Hepatocyte (in vitro differentiated cells): ENCODE data around the gene BRWD1. TPM values are rescaled to one million over a fixed set of nuclear protein-coding genes. Genes with fewer than 3 reads are reported as not detected.

Source experiments
- DNase-seq: peaks from one replicate; pipeline ENCODE4 v3.0.0-alpha.2; 2016; ENCODE audit warnings: low spot score
- H2AFZ ChIP-seq: fragments of 200-600 bp; sonication (generic); 2 replicates; pipeline ENCODE4 v1.6.0; 2016; ENCODE audit warnings: antibody characterized with exemption, mild to moderate bottlenecking
- H3K27ac ChIP-seq: fragments of 200-600 bp; sonication (generic); 2 replicates; pipeline ENCODE4 v1.5.1; 2016; ENCODE audit warnings: mild to moderate bottlenecking
- H3K27me3 ChIP-seq: fragments of 200-600 bp; sonication (generic); 2 replicates; pipeline ENCODE4 v1.6.1; 2016
- H3K36me3 ChIP-seq: fragments of 200-600 bp; sonication (generic); replicated peaks from 2 replicates; pipeline ENCODE4 v1.5.1; 2016; ENCODE audit warnings: low read depth; ENCODE audit not compliant: insufficient read depth
- H3K4me1 ChIP-seq: fragments of 200-600 bp; sonication (generic); 2 replicates; pipeline ENCODE4 v1.5.1; 2016; ENCODE audit warnings: mild to moderate bottlenecking, moderate library complexity; ENCODE audit not compliant: insufficient read depth
- H3K4me2 ChIP-seq: fragments of 200-600 bp; sonication (generic); 2 replicates; pipeline ENCODE4 v1.6.0; 2016
- H3K4me3 ChIP-seq: fragments of 200-600 bp; sonication (generic); 2 replicates; pipeline ENCODE4 v1.5.1; 2016; ENCODE audit warnings: mild to moderate bottlenecking
- H3K79me2 ChIP-seq: fragments of 200-600 bp; sonication (generic); 2 replicates; pipeline ENCODE4 v1.6.0; 2017; ENCODE audit warnings: mild to moderate bottlenecking
- H3K9me2 ChIP-seq: fragments of 200-600 bp; sonication (generic); replicated peaks from 2 replicates; pipeline ENCODE4 v1.6.0; 2017; ENCODE audit warnings: mild to moderate bottlenecking; ENCODE audit not compliant: insufficient read depth
- H3K9me3 ChIP-seq: fragments of 200-600 bp; sonication (generic); 2 replicates; pipeline ENCODE4 v1.5.1; 2016; ENCODE audit warnings: low read depth, mild to moderate bottlenecking
- H4K20me1 ChIP-seq: fragments of 200-600 bp; sonication (generic); 2 replicates; pipeline ENCODE4 v1.6.0; 2016; ENCODE audit warnings: mild to moderate bottlenecking; ENCODE audit not compliant: insufficient read depth, poor library complexity, severe bottlenecking
- CTCF ChIP-seq: fragments of 200-600 bp; sonication (generic); IDR thresholded peaks from 2 replicates; pipeline ENCODE4 v1.5.1; 2016; ENCODE audit warnings: antibody characterized with exemption, mild to moderate bottlenecking; ENCODE audit not compliant: poor library complexity
- EZH2 ChIP-seq: fragments of 200-600 bp; sonication (generic); IDR thresholded peaks from 2 replicates; pipeline ENCODE4 v1.6.1; 2016; ENCODE audit warnings: antibody characterized with exemption, mild to moderate bottlenecking, borderline replicate concordance
- EZH2phosphoT487 ChIP-seq: fragments of 200-600 bp; sonication (generic); IDR thresholded peaks from one replicate; pipeline ENCODE4 v1.6.1; 2018; ENCODE audit warnings: antibody characterized with exemption, mild to moderate bottlenecking, low read depth, moderate library complexity; ENCODE audit not compliant: unreplicated experiment, severe bottlenecking
- WGBS: methylation state at CpG from one replicate; pipeline ENCODE4 v1.1.6; 2016; ENCODE audit warnings: low lambda C conversion rate; ENCODE audit errors: missing lambda C conversion rate; 5-methylcytosine and 5-hydroxymethylcytosine counted together
- polyA plus RNA-seq: library from polyadenylated mRNA; unstranded; fragments of >200 nt; fragmentation: Nextera tagmentation; extraction: Ambion mirVana; gene quantifications from 2 replicates; pipeline ENCODE4 v1.2.1, GENCODE V29; 2016
- total RNA-seq: library from RNA; depleted of rRNA; stranded (reverse); fragments of >200 nt; gene quantifications from 2 replicates; pipeline ENCODE4 v1.2.3, GENCODE V29; 2014

BRWD1 gene
- total and polyA plus RNA-seq, 2 experiments from 2014 or later: 17.4 to 48.3 TPM

- Histone ChIP-seq H3K36me3 (no peaks in the 10 kb centered on the region), H3K27me3 (no peaks in the 10 kb centered on the region), H3K27ac (no peak overlapping the region), H3K4me1 (peaks cover 7% of the 10 kb centered on the region), H3K4me2 (no peak overlapping the region), H4K20me1 (no peaks in the 10 kb centered on the region), H3K9me2 (no peaks in the 10 kb centered on the region), H2AFZ (no peak overlapping the region), H3K4me3 (no peak overlapping the region), H3K79me2 (peaks cover under 1% of the 10 kb centered on the region), H3K9me3 (no peaks in the 10 kb centered on the region)
- WGBS: 88% methylated on average over 3 of the region's 3 CpGs
- TF ChIP-seq EZH2 (no peak), CTCF (no peak), EZH2phosphoT487 (no peak)
- DNase-seq: no peak
These were observed 39.9 kb upstream of the BRWD1 start for GRCh38 chr21:39353295-39353694.

GRCh38 chr21:39350094-39351005, 36.9 kb upstream of the BRWD1 start:
- H3K27me3 ChIP-seq: no peaks in the 10 kb centered on the region
- no peaks in the 10 kb centered on the region for H3K9me2 ChIP-seq
- no peaks in the 10 kb centered on the region for H3K36me3 ChIP-seq
- peaks cover 21% of the 10 kb centered on the region for H3K4me1 ChIP-seq
- WGBS: 85% methylated on average over 19 of the region's 19 CpGs
- H4K20me1 ChIP-seq: peaks cover 28% of the 10 kb centered on the region
- DNase-seq: no peak
- peak overlapping the region; percentile 63 for H2AFZ ChIP-seq
- H3K9me3 ChIP-seq: no peaks in the 10 kb centered on the region
- H3K4me2 ChIP-seq: peak overlapping the region; percentile 79
- H3K79me2 ChIP-seq: peaks cover 30% of the 10 kb centered on the region
- peak overlapping the region; percentile 6 for H3K4me3 ChIP-seq
- peak overlapping the region; percentile 93 for H3K27ac ChIP-seq
- TF ChIP-seq EZH2 (no peak), CTCF (no peak), EZH2phosphoT487 (no peak)

GRCh38 chr21:39349211-39350093, 36.0 kb upstream of the BRWD1 start:
- H3K27me3 ChIP-seq: no peaks in the 10 kb centered on the region
- peak overlapping the region; percentile 79 for H3K4me2 ChIP-seq
- H3K27ac ChIP-seq: peak overlapping the region; percentile 93
- H3K9me2 ChIP-seq: no peaks in the 10 kb centered on the region
- H4K20me1 ChIP-seq: peaks cover 36% of the 10 kb centered on the region
- peaks cover 39% of the 10 kb centered on the region for H3K79me2 ChIP-seq
- peaks cover 24% of the 10 kb centered on the region for H3K4me1 ChIP-seq
- WGBS: 13% methylated on average over 48 of the region's 56 CpGs
- DNase-seq: peak; percentile 99
- peak overlapping the region; percentile 63 for H2AFZ ChIP-seq
- no peaks in the 10 kb centered on the region for H3K9me3 ChIP-seq
- H3K4me3 ChIP-seq: peak overlapping the region; percentile 6
- H3K36me3 ChIP-seq: no peaks in the 10 kb centered on the region
- no peak for TF ChIP-seq EZH2phosphoT487
- no peak for TF ChIP-seq CTCF
- no peak for TF ChIP-seq EZH2
